Gastroesophageal sphincter (tissue), 4 donors: ENCODE data around the gene PNISR. TPM values are rescaled to one million over a fixed set of nuclear protein-coding genes. Genes with fewer than 3 reads are reported as not detected.

Experiments
- ATAC-seq: fragments of 150-250 bp; one replicate; pipeline ENCODE4 v1.9.1; 2016; ENCODE audit warnings: mild to moderate bottlenecking, moderate library complexity
- H3K27ac ChIP-seq, 4 donors: fragments of 200-600 bp; sonication (generic) in 3 of 4; 1 replicate in 3 of 4; 2 replicates in 1 of 4; pipeline ENCODE4 v1.5.1; 2016 to 2019
- H3K27me3 ChIP-seq: fragments of 200-600 bp; sonication (generic); one replicate; pipeline ENCODE4 v1.5.1; 2019
- H3K36me3 ChIP-seq, 2 donors: fragments of 200-600 bp; sonication (generic); one replicate each; pipeline ENCODE4 v1.5.1; 2019; ENCODE audit warnings: control low read depth in 1 of 2
- H3K4me1 ChIP-seq, 3 donors: fragments of 200-600 bp; sonication (generic); 1 replicate in 2 of 3; 2 replicates in 1 of 3; pipeline ENCODE4 v1.5.1; 2016 to 2019; ENCODE audit warnings: control low read depth in 2 of 3
- H3K4me3 ChIP-seq, 2 donors: fragments of 200-600 bp; sonication (generic); one replicate each; pipeline ENCODE4 v1.5.1; 2019; ENCODE audit warnings: mild to moderate bottlenecking in 1 of 2, moderate library complexity in 1 of 2
- H3K9me3 ChIP-seq, 3 donors: fragments of 200-600 bp; sonication (generic); one replicate each; pipeline ENCODE4 v1.5.1; 2017 to 2019; ENCODE audit warnings: control low read depth in 2 of 3
- CTCF ChIP-seq, 4 experiments: fragments of 200-600 bp in 2 of 4; fragments of 450-650 bp in 2 of 4; sonication (generic) in 1 of 4; IDR thresholded peaks; one replicate each; pipeline ENCODE4 v1.5.1; 2017 to 2019; ENCODE audit warnings: antibody characterized with exemption in 4 of 4, mild to moderate bottlenecking in 2 of 4, moderate library complexity in 2 of 4
- EP300 ChIP-seq: sonication (generic); formaldehyde crosslinking; IDR thresholded peaks from one replicate; pipeline ENCODE4 v1.6.1; 2017; ENCODE audit warnings: antibody characterized with exemption, mild to moderate bottlenecking
- POLR2A ChIP-seq, 2 donors: fragments of 450-650 bp; IDR thresholded peaks; one replicate each; pipeline ENCODE4 v1.6.1; 2017; ENCODE audit warnings: antibody characterized with exemption in 2 of 2, mild to moderate bottlenecking in 2 of 2, moderate library complexity in 1 of 2
- POLR2AphosphoS5 ChIP-seq: sonication (generic); formaldehyde crosslinking; IDR thresholded peaks from one replicate; pipeline ENCODE4 v1.6.1; 2017; ENCODE audit warnings: antibody characterized with exemption
- WGBS, 2 donors: methylation state at CpG; one replicate each; pipeline ENCODE4 v1.1.5; 2018; ENCODE audit warnings: low coverage in 1 of 2; 5-methylcytosine and 5-hydroxymethylcytosine counted together
- total RNA-seq, 4 donors: library from RNA; depleted of rRNA; stranded (reverse); fragments of >200 nt; gene quantifications; one replicate each; pipeline ENCODE4 v1.1.0, GENCODE V29; 2016

Gene PNISR
- total RNA-seq, 4 donors from 2014 or later = 34.9 to 273 (median 87.9) TPM

- no peak for ATAC-seq
- peaks cover 0 to 29% (median 0%) of the 10 kb centered on the region in 3 donors for H3K4me1 ChIP-seq
- WGBS, 2 donors = 69 to 87% methylated on average over 3 to 6 of the region's 7 CpGs
- peaks cover 35 to 87% of the 10 kb centered on the region in 2 donors for H3K36me3 ChIP-seq
- H3K27me3 ChIP-seq = no peaks in the 10 kb centered on the region
- no peak overlapping the region for H3K4me3 ChIP-seq
- no peaks in the 10 kb centered on the region for H3K9me3 ChIP-seq
- TF ChIP-seq POLR2AphosphoS5 (no peak), EP300 (no peak), CTCF (IDR thresholded peaks at IDR 0.05) (no peak), POLR2A (IDR thresholded peaks at IDR 0.05) (no peak)
- H3K27ac ChIP-seq = no peak overlapping the region
These were observed 18.0 kb downstream of the PNISR start for GRCh38 chr6:99407076-99407475.

GRCh38 chr6:99402448-99402847 is 22.7 kb downstream of the PNISR start:
- Histone ChIP-seq H3K4me3 (no peak overlapping the region), H3K9me3 (no peaks in the 10 kb centered on the region), H3K36me3 (peaks cover 27 to 99% of the 10 kb centered on the region in 2 donors), H3K4me1 (no peaks in the 10 kb centered on the region), H3K27ac (no peak overlapping the region), H3K27me3 (no peaks in the 10 kb centered on the region)
- WGBS, 2 donors = 76 to 81% methylated on average over 5 of the region's 5 CpGs
- ATAC-seq = no peak
- no peak for TF ChIP-seq POLR2AphosphoS5
- TF ChIP-seq EP300 = no peak
- TF ChIP-seq POLR2A (IDR thresholded peaks at IDR 0.05) = no peak
- TF ChIP-seq CTCF (IDR thresholded peaks at IDR 0.05) = no peak

GRCh38 chr6:99397287-99397686 is 27.8 kb downstream of the PNISR start:
- peaks cover 0 to 18% (median 6%) of the 10 kb centered on the region in 3 donors for H3K4me1 ChIP-seq
- no peaks in the 10 kb centered on the region for H3K27me3 ChIP-seq
- H3K27ac ChIP-seq = no peak overlapping the region
- H3K4me3 ChIP-seq = no peak overlapping the region
- no peak for ATAC-seq
- H3K9me3 ChIP-seq = no peaks in the 10 kb centered on the region
- TF ChIP-seq EP300 (no peak), POLR2A (IDR thresholded peaks at IDR 0.05) (no peak), CTCF (IDR thresholded peaks at IDR 0.05) (no peak), POLR2AphosphoS5 (no peak)
- H3K36me3 ChIP-seq = peaks cover 5 to 53% of the 10 kb centered on the region in 2 donors
- 33% methylated on average over 1 of the region's 1 CpG; no CpG with 5 or more reads in 1 of the 2 donors for WGBS, 2 donors

- peak; percentile 76 for ATAC-seq
- Histone ChIP-seq H3K27me3 (no peaks in the 10 kb centered on the region), H3K4me1 (peaks cover 0 to 19% (median 6%) of the 10 kb centered on the region in 3 donors), H3K27ac (peak within 1 kb of the TSS; percentile 49 to 90 (median 88)), H3K4me3 (peak within 1 kb of the TSS; percentile 65 to 82), H3K36me3 (peaks cover 0 to 19% of the 10 kb centered on the region in 2 donors), H3K9me3 (no peaks in the 10 kb centered on the region)
- 1 to 14% methylated on average over 25 to 32 of the region's 56 CpGs for WGBS, 2 donors
- TF ChIP-seq POLR2AphosphoS5 = peak; percentile 7
- no peak for TF ChIP-seq EP300
- peak in 1 of 4 experiments; percentile 10 for TF ChIP-seq CTCF (IDR thresholded peaks at IDR 0.05)
- TF ChIP-seq POLR2A (IDR thresholded peaks at IDR 0.05) = no peak
These were observed 31.2 kb downstream of the PNISR start, which contains the start of gene COQ3 for GRCh38 chr6:99393698-99394531. TSS of gene COQ3 (minus strand) at chr6:99394195. CDS start at chr6:99394179, 16 bp downstream.

GRCh38 chr6:99393366-99393697 is 31.8 kb downstream of the PNISR start:
- no peaks in the 10 kb centered on the region for H3K27me3 ChIP-seq
- H3K9me3 ChIP-seq = no peaks in the 10 kb centered on the region
- peak overlapping the region; percentile 49 to 90 (median 88) for H3K27ac ChIP-seq
- H3K36me3 ChIP-seq = peaks cover 0 to 13% of the 10 kb centered on the region in 2 donors
- TF ChIP-seq CTCF (IDR thresholded peaks at IDR 0.05) (no peak), POLR2A (IDR thresholded peaks at IDR 0.05) (no peak), EP300 (no peak), POLR2AphosphoS5 (no peak)
- WGBS, 2 donors = 0 to 5% methylated on average over 2 of the region's 2 CpGs
- H3K4me1 ChIP-seq = peaks cover 0 to 19% (median 6%) of the 10 kb centered on the region in 3 donors
- peak overlapping the region; percentile 65 to 82 for H3K4me3 ChIP-seq
- ATAC-seq = no peak
